HG03135 (cell line): ENCODE data around the gene GLYR1.

Experiments used
- ATAC-seq: cut with Tn5 transposase; IDR thresholded peaks from one replicate; pipeline ENCODE4 v1.9.1; 2021; ENCODE audit warnings: mild to moderate bottlenecking, moderate library complexity; ENCODE audit not compliant: unreplicated experiment

The GLYR1 gene

GRCh38 chr16:4766875-4767628, 80.0 kb downstream of the GLYR1 start, which contains the start of gene ZNF500:
Gene ZNF500 (minus strand): TSS chr16:4767162. CDS start chr16:4765978, 1,184 bp downstream.
- ATAC-seq, result peak; percentile 82

DNA sequence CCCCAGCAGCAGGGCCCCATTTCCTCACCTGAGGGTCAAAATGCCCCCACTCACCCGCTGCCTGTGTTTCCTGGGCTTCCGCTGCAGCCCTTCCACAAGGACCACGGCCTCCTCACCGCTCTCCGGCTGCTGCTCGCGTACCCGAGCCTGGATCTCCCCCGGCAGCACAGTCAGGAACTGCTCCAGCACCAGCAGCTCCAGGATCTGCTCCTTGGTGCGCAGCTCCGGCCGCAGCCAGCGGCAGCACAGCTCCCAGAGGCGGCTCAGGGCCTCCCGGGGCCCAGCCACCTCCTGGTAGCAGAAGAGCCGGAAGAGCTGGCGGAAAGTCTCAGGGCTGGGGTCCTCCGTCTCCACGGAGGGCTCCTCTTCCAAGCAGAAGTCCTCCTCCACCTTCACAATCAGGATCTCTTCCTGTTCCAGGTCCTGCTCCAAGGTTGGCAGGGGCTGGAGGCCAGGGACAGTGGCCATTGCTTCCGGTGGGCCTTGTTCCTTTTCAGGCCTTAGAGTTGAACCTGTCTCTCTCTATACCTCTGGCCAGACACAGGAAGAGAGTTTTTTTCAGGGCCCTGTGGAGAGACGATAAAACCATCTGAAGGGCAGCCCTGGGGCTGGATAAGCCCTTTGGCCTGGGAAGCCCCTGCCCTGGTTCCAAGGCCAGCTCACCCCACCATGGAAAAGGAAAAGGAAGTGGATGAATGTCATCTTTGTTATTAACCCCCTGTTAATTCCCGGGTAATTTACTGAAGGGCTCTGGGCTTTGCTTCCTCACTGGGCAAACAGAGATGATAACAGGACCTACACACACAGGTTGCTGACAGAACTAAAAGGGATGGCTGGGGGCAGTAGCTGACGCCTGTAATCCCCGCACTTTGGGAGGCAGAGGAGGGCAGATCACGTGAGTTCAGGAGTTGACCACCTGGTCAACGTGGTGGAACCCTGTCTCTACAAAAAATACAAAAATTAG, 81.3 kb downstream of the GLYR1 start:
- ATAC-seq, result no peak

GRCh38 chr16:4763791-4764190, 83.3 kb downstream of the GLYR1 start:
- no peak for ATAC-seq

DNA sequence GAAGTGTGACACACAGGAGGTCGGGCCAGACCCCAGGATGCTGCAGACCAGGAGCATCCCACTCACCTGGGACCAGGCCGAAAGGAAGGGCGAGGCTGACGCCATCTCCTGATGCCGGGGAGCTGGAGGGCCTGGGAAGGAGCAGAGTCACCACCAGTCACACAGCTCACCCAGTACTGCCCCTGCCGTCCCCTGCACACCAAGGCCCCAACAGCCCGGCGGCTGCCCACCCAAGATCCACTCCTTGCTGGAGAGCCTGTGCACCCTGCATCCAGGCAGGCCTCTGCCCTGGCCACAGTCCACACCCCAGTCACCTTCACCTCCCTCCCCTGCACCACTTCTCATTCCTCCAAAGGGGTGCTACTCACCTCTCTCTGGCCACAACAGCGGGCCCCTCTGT, 84.9 kb downstream of the GLYR1 start:
- ATAC-seq, result no peak

- no peak for ATAC-seq
Observed at GRCh38 chr16:4760221-4760910, 86.7 kb downstream of the GLYR1 start.

- no peak for ATAC-seq
Observed at GRCh38 chr16:4755687-4756086, 91.4 kb downstream of the GLYR1 start.

DNA sequence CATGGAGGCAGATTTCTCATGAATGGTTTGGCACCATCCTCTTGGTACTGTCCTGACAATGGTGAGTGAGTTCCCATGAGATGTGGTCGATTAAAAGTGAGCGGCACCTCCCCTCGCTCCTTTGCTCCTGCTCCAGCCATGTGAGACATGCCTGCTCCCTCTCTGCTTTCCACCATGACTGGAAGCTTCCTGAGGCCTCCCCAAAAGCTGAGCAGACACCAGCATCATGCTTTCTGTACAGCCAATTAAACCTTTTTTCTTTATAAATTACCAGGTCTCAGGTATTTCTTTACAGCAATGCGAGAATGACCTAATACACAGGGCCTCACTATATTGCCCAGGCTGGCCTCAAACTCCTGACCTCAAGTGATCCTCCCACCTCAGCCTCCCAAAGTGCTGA, 92.2 kb downstream of the GLYR1 start:
- no peak for ATAC-seq

GRCh38 chr16:4753227-4753626, 93.9 kb downstream of the GLYR1 start:
- no peak for ATAC-seq
